ENCODE results near the gene PSMD11. TPM values are rescaled to one million over a fixed set of nuclear protein-coding genes. Genes with fewer than 3 reads are reported as not detected.
A peak's percentile ranks its signal among the peaks of the same experiment; 100 is the strongest.
"Not testable (repeated sequence)": the region's sequence is repeated elsewhere in the genome, so short reads cannot be mapped to it uniquely, and the experiment has no call there.

PSMD11 gene
- total RNA-seq, 1 experiment from 2014 or later, result 123 TPM

DNA sequence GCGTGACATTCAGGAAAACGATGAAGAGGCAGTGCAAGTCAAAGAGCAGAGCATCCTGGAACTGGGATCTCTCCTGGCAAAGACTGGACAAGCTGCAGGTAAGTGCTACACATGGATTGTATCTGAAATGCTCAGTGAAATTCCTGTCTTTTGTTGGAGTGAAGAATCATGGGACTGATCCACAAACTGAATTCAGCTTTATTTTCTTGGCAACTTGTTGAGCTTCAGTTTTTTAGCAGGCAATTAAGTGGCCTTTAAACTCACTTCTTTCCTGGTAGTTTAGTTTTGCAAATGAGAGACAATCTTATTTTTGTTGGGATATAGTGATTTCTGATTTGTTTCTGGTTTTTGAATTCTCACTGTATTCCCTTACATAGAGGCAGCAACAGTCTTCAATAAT is 2.6 kb downstream of the PSMD11 start:
- H3K36me3 Mint-ChIP-seq (ENCODE audit: insufficient read depth, unreplicated experiment), result peaks cover 64% of the 10 kb centered on the region
- H3K27me3 Mint-ChIP-seq (ENCODE audit: insufficient read depth, unreplicated experiment), result no peaks in the 10 kb centered on the region
- BruUV-seq (replicated peaks), result no TSS peak
- no peak for DNase-seq (ENCODE audit: unreplicated experiment)
- TF ChIP-seq, protein P1, sequence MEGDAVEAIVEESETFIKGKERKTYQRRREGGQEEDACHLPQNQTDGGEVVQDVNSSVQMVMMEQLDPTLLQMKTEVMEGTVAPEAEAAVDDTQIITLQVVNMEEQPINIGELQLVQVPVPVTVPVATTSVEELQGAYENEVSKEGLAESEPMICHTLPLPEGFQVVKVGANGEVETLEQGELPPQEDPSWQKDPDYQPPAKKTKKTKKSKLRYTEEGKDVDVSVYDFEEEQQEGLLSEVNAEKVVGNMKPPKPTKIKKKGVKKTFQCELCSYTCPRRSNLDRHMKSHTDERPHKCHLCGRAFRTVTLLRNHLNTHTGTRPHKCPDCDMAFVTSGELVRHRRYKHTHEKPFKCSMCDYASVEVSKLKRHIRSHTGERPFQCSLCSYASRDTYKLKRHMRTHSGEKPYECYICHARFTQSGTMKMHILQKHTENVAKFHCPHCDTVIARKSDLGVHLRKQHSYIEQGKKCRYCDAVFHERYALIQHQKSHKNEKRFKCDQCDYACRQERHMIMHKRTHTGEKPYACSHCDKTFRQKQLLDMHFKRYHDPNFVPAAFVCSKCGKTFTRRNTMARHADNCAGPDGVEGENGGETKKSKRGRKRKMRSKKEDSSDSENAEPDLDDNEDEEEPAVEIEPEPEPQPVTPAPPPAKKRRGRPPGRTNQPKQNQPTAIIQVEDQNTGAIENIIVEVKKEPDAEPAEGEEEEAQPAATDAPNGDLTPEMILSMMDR (IDR thresholded peaks at IDR 0.05; ENCODE audit: unreplicated experiment), result no peak
- no peak overlapping the region for H3K27ac Mint-ChIP-seq (ENCODE audit: low read depth, unreplicated experiment)
- intact Hi-C loops (cut with micrococcal nuclease), result loop anchor here (10.0 kb wide), 1 partner anchor 92 kb away; the partner anchor contains the start of gene ZNF207
- no peaks in the 10 kb centered on the region for H3K9me3 Mint-ChIP-seq (ENCODE audit: unreplicated experiment)
- H3K4me3 Mint-ChIP-seq (ENCODE audit: unreplicated experiment), result peak overlapping the region; percentile 91
- CTCF ChIA-PET, result interaction anchor here (0.6 to 1.1 kb wide), 4 partner anchors 12 to 130 kb away, joined by 3 to 5 read pairs (median 4); no protein-coding TSS in a partner anchor
- peaks cover 19% of the 10 kb centered on the region for H3K4me1 Mint-ChIP-seq (ENCODE audit: insufficient read depth, unreplicated experiment)
- POLR2A ChIA-PET, result interaction anchor here (1.0 kb wide), 3 partner anchors 15 to 41 kb away, joined by 3 to 4 read pairs (median 3); partner anchors contain the start of gene CDK5R1

DNA sequence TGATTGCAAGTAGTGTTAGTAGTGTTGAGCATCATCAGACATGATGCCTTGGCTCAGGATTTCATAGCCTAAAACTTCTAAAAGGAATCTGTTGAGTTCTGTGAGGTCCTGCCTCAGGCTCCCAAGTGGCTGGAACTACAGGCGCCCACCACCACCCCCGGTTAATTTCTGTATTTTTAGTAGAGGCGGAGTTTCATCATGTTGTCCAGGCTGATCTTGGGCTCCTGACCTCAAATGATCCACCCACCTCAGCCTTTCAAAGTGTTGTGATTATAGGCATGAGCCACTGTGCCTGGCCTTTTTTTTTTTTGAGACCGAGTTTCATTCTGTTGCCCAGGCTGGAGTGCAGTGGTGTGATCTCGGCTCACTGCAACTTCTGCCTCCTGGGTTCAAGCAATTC is 5.7 kb downstream of the PSMD11 start:
- BruUV-seq (replicated peaks), result no TSS peak
- POLR2A ChIA-PET, result interaction anchor here (0.6 to 1.2 kb wide), 2 partner anchors 12 to 40 kb away, joined by 3 read pairs; no protein-coding TSS in a partner anchor
- CTCF ChIA-PET, result interaction anchor here (0.7 to 1.2 kb wide), 3 partner anchors 17 to 599 kb away, joined by 3 to 5 read pairs (median 3); no protein-coding TSS in a partner anchor
- H3K4me1 Mint-ChIP-seq (ENCODE audit: insufficient read depth, unreplicated experiment), result peaks cover 19% of the 10 kb centered on the region
- intact Hi-C loops (cut with micrococcal nuclease), result loop anchor here (10.0 kb wide), 1 partner anchor 95 kb away; the partner anchor contains the start of gene ZNF207
- no peak overlapping the region for H3K27ac Mint-ChIP-seq (ENCODE audit: low read depth, unreplicated experiment)
- no peak for DNase-seq (ENCODE audit: unreplicated experiment)
- H3K27me3 Mint-ChIP-seq (ENCODE audit: insufficient read depth, unreplicated experiment), result no peaks in the 10 kb centered on the region
- no peaks in the 10 kb centered on the region for H3K9me3 Mint-ChIP-seq (ENCODE audit: unreplicated experiment)
- no peak overlapping the region for H3K4me3 Mint-ChIP-seq (ENCODE audit: unreplicated experiment)
- TF ChIP-seq, protein P1 (IDR thresholded peaks at IDR 0.05; ENCODE audit: unreplicated experiment), result no peak
- peaks cover 90% of the 10 kb centered on the region for H3K36me3 Mint-ChIP-seq (ENCODE audit: insufficient read depth, unreplicated experiment)

DNA sequence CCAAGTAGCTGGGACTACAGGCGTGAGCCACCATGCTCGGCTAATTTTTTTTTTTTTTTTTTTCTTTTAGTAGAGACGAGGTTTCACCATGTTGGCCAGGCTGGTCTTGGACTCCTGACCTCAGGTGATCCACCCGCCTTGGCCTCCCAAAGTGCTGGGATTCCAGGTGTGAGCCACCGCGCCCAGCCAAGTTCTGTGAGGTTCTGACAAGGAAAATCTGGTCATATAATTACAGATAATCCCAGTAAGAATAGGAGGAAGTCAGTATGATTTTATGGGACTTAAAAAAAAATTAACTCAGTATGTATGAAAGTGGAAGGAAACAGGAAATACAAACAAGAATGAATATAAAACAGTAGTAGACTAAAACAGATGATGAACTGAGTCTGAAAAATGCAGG is 6.1 kb downstream of the PSMD11 start:
- H3K9me3 Mint-ChIP-seq (ENCODE audit: unreplicated experiment); DNase-seq (ENCODE audit: unreplicated experiment); H3K4me3 Mint-ChIP-seq (ENCODE audit: unreplicated experiment); intact Hi-C loops (cut with micrococcal nuclease); BruUV-seq (replicated peaks); H3K27me3 Mint-ChIP-seq (ENCODE audit: insufficient read depth, unreplicated experiment); POLR2A ChIA-PET: not testable (repeated sequence)
- peak overlapping the region; percentile 46 for H3K27ac Mint-ChIP-seq (ENCODE audit: low read depth, unreplicated experiment)
- CTCF ChIA-PET, result interaction anchor here (0.7 kb wide), 1 partner anchor 16 kb away, joined by 5 read pairs; no protein-coding TSS in a partner anchor
- peaks cover 18% of the 10 kb centered on the region for H3K4me1 Mint-ChIP-seq (ENCODE audit: insufficient read depth, unreplicated experiment)
- peaks cover 90% of the 10 kb centered on the region for H3K36me3 Mint-ChIP-seq (ENCODE audit: insufficient read depth, unreplicated experiment)

DNA sequence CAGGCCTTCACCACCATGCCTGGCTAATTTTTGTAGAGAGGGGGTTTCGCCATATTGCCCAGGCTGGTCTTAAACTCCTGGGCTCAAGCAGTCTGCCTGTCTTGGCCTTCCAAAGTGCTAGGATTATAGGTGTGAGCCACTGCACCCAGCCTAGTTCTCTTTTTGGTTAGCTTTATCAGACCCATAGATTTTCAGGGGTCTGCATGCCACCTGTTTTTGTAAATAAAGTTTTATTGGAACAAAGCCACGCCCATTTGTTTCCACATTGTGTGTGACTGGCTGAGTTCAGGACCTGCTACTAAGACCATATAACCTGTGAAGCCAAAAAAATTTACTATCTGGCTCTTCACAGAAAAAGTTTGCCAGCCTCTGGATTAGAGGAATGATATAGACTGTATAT is 7.6 kb downstream of the PSMD11 start:
- no TSS peak for BruUV-seq (replicated peaks)
- H3K27ac Mint-ChIP-seq (ENCODE audit: low read depth, unreplicated experiment), result no peak overlapping the region
- H3K36me3 Mint-ChIP-seq (ENCODE audit: insufficient read depth, unreplicated experiment), result peaks cover 95% of the 10 kb centered on the region
- H3K9me3 Mint-ChIP-seq (ENCODE audit: unreplicated experiment), result no peaks in the 10 kb centered on the region
- DNase-seq (ENCODE audit: unreplicated experiment), result no peak
- ChIA-PET POLR2A (no interaction called here), CTCF (interaction anchor here (0.7 to 1.5 kb wide), 2 partner anchors 10 to 1722 kb away, joined by 4 to 7 read pairs; no protein-coding TSS in a partner anchor)
- no peak overlapping the region for H3K4me3 Mint-ChIP-seq (ENCODE audit: unreplicated experiment)
- H3K4me1 Mint-ChIP-seq (ENCODE audit: insufficient read depth, unreplicated experiment), result peaks cover 5% of the 10 kb centered on the region
- H3K27me3 Mint-ChIP-seq (ENCODE audit: insufficient read depth, unreplicated experiment), result no peaks in the 10 kb centered on the region
- TF ChIP-seq, protein P1 (IDR thresholded peaks at IDR 0.05; ENCODE audit: unreplicated experiment), result no peak
- intact Hi-C loops (cut with micrococcal nuclease), result no loop called here

Data from MCF 10A (cell line).